Cardiac septum (tissue), 1 donor: ENCODE results near the gene ANTXR2. TPM values are rescaled to one million over a fixed set of nuclear protein-coding genes. Genes with fewer than 3 reads are reported as not detected.

ENCODE experiments used
- DNase-seq: peaks from one replicate; pipeline ENCODE4 v3.0.0-alpha.2; 2020; ENCODE audit warnings: low spot score
- intact Hi-C: fragments of 100-400 bp; cut with DNase I; formaldehyde crosslinking; loops from one replicate; pipeline ENCODE4 v1.14.0; 2022
- total RNA-seq: library from RNA; stranded (reverse); fragmentation: NEBNext Ultra II Directional; extraction: Animal tissue kit (Norgen Biotek cat#: 25700); gene quantifications from one replicate; pipeline ENCODE4 v1.2.1, GENCODE V29; 2021
- donor health status: DM: no; HTN: no; CAD: no.

The ANTXR2 gene
- total RNA-seq, 1 donor from 2014 or later = 54.6 TPM

DNA sequence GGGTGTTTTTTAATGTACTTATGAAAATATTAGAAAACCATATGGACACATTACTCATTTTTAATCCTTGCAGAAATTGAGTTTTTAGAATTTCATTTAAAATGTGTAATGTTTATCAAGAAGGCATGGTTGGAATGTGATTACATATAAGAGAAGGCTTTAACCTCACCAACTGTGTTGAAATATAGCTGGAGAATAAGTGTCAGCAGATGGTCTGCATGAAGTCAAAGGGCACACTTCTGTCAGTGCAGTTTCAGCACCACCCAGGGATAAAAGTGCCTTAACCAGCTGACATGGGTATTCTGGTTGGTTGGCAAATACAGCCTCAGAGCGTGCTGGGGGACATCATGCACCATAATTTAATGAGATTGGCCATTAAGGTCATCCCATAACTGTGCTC is 21.2 kb upstream of the ANTXR2 start:
- intact Hi-C loops = no loop called here

GRCh38 chr4:80093563-80093962 is 20.5 kb upstream of the ANTXR2 start:
- intact Hi-C loops = no loop called here

More for the DNA sequence above, 21.2 kb upstream of the ANTXR2 start:
- no peak for DNase-seq

GRCh38 chr4:80092847-80093246 is 19.8 kb upstream of the ANTXR2 start:
- intact Hi-C loops = no loop called here

More at GRCh38 chr4:80093563-80093962, 20.5 kb upstream of the ANTXR2 start:
- DNase-seq = no peak

GRCh38 chr4:80092088-80092487 is 19.1 kb upstream of the ANTXR2 start:
- no peak for DNase-seq
- intact Hi-C loops = no loop called here

More at GRCh38 chr4:80092847-80093246, 19.8 kb upstream of the ANTXR2 start:
- DNase-seq = no peak

- intact Hi-C loops = no loop called here
- no peak for DNase-seq
Measured at GRCh38 chr4:80091688-80092087, 18.7 kb upstream of the ANTXR2 start.

DNA sequence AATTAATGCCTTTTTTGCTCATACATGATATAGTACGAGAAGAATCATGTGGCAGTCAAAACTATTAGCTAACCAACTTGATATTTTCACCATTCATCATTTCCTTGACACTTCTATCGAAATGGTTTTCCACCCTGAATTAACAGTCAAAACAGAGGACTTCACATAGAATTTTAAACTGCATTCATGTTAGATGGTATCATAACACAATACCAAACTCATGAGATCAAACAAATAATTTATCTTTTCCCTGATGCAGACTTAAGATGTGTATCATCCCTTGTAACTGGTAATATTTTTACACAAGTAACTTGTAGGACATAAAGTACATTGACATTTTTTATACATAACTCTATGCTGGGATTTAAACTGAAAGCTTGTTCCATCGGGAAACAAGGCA is 18.2 kb upstream of the ANTXR2 start:
- no peak for DNase-seq
- intact Hi-C loops = no loop called here

DNA sequence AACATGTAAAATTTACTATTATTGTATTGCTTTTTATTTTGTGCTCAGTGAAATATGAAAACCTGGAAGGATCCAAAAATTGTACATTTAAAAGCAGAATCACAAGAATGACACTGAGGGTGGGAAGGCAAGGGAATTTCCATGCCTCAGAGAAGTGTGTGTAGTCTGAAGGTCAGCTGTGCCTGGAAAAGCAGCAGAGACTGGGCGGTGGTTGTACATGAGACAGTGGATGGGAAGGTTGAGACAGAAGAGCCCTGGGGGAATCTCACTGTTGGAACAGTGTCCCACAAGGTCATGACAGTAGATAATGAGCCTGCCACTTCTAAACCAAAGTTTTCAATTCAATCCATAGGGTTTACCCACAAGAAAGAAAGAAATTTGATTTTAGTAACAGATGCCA is 17.1 kb upstream of the ANTXR2 start:
- intact Hi-C loops = no loop called here
- DNase-seq = no peak

DNA sequence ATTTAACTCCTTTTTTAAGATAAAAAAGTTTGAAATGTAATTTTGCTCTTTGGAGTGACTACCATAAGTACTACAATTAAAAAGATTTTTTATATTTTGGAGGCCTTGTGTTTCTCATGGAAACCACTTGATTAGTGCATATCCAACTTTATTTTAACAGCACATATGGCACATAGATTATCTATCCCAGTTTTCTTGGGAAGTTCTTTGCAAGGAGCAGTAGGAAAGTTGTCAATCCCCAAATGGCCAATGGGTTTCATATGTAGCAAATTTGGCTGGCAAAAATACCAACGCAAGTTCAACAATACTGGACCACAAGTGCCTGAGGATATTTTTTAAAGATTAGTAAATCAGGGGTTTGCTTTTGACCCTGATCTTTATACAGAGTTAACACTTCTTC is 15.4 kb upstream of the ANTXR2 start:
- intact Hi-C loops = no loop called here
- no peak for DNase-seq

GRCh38 chr4:80086296-80086695 is 13.3 kb upstream of the ANTXR2 start:
- intact Hi-C loops = no loop called here
- DNase-seq = no peak

DNA sequence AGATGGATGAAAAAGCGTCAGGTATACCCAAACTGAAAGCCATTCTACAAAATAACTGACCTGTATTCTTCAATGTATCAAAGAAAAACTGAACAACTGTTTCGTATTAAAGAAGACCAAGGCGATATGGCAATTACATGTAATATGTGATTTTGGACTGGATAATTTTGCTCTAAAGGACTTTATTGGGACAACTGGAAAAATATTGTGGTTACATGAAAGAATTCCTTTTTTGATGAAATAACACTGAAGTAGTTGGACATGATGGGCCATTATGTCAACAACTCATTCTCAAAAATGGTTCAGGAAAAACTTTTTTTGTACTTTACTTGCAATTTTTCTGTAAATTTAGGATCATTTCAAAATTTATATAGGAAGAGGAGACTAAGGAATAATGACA is 12.1 kb upstream of the ANTXR2 start:
- intact Hi-C loops = no loop called here

DNA sequence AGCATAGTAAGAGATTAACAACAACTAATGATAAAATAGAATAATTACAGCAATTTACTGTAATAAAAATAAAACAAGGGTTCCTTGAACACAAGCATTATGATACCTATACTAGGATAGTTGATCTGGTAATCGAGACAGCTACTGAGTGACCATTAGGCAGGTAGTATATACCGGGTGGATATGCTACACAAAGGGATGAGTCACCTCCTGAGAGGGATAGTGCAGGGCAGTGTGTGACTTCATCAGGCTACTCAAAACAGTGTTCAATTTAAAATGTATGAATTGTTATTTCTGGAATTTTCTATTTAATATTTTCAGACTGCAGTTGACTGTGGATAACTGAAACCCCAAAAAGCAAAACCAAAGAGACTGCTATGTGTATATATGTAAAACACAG is 9.7 kb upstream of the ANTXR2 start:
- intact Hi-C loops = no loop called here
- DNase-seq = no peak

More for the DNA sequence above, 12.1 kb upstream of the ANTXR2 start:
- no peak for DNase-seq

GRCh38 chr4:80081566-80081965 is 8.5 kb upstream of the ANTXR2 start:
- intact Hi-C loops = no loop called here
- DNase-seq = no peak

DNA sequence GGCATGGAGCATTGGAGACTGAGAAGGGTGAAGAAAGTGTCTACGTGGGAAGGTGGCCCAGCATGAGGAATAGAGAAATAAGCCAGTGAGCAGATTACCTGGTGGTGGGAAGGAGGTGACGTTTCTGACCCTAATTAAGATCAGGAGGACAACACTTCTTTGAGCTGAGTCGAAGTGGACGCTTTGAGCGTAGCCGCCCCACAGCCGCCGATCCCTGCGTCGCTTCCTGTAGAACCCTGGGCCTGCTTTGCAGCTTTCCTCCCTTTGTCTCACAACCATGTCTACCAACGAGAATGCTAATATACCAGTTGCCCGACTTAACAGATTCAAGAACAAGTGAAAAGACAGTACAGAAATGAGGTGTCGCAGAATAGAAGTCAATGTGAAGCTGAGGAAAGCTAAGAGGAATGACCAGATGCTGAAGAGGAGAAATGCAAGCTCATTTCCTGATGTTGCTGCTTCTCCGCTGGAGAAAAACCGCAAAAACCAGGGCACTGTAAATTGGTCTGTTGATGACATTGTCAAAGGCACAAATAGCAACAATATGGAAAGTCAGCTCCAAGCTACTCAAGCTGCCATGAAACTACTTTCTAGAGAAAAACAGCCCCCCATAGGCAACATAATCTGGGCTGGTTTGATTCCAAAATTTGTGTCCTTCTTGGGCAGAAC is 6.4 kb upstream of the ANTXR2 start:
- DNase-seq = no peak

GRCh38 chr4:80078346-80079092 is 5.5 kb upstream of the ANTXR2 start:
- intact Hi-C loops = no loop called here
- DNase-seq = no peak

More for the DNA sequence above, 6.4 kb upstream of the ANTXR2 start:
- intact Hi-C loops = no loop called here

DNA sequence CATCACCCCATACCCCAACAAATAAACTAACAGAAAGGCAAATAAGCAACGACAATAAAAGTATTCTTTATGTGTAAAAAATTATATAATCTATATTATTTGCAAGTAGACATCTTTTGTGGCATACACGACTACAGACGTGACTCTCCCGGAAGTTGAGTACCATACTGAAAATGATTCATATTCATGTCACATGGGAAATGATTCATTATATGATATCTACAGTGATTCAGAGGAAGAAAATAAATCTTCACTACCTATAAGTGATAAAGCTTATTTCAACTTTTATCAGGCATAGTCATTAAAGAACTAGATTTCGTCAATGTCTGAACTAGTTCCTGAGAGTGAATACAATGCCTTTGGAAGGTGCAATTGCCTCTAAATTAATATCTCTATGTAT is 4.6 kb upstream of the ANTXR2 start:
- intact Hi-C loops = no loop called here
- no peak for DNase-seq

DNA sequence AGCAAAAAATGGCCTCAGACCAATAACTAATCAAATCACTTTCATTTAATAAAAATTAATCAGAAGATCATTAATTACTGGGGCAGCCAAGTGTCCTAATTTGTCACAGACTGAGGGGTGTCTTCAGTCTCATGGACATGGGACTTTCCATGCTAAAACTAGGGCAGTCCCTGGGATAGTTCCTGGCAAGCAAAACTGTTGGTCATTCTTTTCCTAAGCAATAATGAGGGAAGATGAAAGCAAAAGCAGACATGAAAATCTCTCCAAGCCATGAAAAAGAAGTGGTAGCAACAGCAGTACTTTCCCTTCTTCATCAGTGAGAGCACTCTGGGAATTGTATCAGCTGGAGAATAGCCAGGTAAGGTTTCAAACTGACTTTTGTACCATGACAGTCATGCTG is 3.7 kb upstream of the ANTXR2 start:
- no peak for DNase-seq
- intact Hi-C loops = no loop called here

DNA sequence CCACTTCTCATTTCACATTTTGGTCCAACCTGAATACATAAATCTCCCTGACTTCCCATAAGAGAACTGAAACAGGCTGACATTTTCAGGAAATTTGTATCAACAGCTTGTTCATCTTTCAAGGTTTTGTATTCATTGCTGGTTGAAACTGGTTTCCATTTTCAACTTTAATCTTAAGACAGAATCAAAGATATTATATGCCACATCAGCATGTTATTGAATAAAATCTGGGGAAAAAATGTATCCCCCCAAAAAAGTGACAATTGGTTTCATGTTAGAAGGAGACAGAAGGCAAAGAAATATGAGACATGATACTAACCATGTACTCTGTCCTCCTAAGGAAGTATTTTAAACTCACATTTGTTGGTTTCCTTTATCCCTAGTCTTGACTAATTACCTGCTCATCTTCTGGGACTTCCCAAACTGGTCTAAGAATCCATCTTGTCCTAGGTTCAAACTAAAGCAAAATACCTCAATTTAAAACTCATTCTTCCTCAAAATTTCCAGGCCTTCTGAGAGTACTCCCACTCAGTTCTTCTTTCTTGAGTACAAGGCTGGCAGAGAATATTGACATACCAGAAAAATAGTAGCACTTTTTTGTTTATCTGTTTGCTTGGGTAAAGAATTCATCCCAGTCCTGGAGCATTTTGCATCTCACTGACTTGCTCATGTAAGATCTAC is 3.1 kb upstream of the ANTXR2 start:
- intact Hi-C loops = no loop called here
- DNase-seq = no peak

DNA sequence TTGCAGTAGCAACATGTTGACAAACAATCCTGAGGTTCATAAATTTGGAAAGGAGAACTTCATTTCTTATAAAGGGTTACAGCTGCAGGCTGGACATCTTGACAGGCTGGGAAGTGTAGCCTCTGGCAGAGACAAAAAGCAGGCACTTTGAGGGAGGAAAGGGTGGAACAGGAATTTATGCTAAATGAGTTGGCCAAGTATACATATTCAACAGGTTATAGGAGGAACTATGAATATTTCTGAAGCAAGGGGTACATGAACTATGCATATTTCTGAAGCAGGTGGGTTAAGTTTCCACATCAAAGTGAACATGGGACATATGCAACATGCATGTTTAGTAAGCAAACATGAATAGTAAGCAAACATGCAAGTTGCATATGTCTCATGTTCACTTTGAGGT is 1.6 kb upstream of the ANTXR2 start:
- intact Hi-C loops = loop anchor here (5.0 kb wide), 1 partner anchor 157 kb away; no protein-coding TSS in a partner anchor
- no peak for DNase-seq

DNA sequence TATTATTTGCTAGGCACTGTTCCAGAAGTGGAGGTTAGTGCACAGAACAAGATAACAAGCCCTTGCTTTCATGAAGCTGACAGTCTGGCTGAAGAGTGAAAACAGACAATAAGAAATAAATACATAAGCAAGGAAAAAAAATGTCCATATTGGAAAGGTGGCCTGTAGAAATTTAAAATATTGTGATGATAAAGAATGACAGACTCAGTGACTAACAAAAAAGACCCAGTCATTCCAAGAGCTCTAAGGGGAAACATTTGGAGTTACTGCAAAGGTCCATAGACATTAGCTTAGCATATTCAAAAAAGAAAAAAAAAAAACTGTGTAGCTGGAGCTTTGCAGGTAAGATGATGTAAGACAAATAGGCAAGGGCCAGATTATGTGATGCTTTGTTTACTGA is 1.0 kb upstream of the ANTXR2 start:
- DNase-seq = no peak
- intact Hi-C loops = loop anchor here (5.0 kb wide), 1 partner anchor 157 kb away; no protein-coding TSS in a partner anchor

- intact Hi-C loops = loop anchor here (1.0 to 5.0 kb wide), 4 partner anchors 24 to 156 kb away; no protein-coding TSS in a partner anchor
- DNase-seq = no peak
Measured at GRCh38 chr4:80073473-80074008, 512 bp upstream of the ANTXR2 start.
